Erythroblast (primary cell): Measurements from ENCODE around the gene RHOXF2.

Experiments
- GATA1 ChIP-seq: IDR thresholded peaks from 2 replicates; pipeline ENCODE4 v1.6.1; 2011; ENCODE audit warnings: low read depth, mild to moderate bottlenecking, control low read depth, low read length, moderate library complexity
- POLR2A ChIP-seq: IDR thresholded peaks from 2 replicates; pipeline ENCODE4 v1.6.1; 2011; ENCODE audit warnings: mild to moderate bottlenecking, low read length

DNA sequence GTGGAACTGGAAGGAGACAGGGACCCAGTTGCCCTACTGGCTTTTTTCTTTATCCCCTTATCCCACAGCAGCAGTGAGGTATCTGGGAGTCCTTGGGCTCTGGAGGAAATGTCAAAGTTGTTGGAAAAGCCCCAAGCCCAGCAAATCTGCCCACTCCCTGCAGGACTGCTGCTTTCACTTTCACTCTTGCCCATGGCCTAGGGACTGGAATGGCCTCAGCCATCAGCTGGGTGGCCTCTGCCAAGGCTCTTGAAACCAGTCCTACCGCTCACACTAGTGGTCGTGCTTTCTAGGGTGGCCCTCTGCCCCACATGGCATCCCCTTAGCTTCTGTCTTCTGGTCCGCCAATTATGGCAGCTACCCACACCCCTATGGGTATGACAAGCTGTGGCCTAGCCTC is 33.0 kb upstream of the RHOXF2 start:
- TF ChIP-seq POLR2A = no peak
- TF ChIP-seq GATA1 = no peak
